Caco-2 (cell line): ENCODE data around the gene BABAM1. TPM values are rescaled to one million over a fixed set of nuclear protein-coding genes. Genes with fewer than 3 reads are reported as not detected.
A peak's percentile ranks its signal among the peaks of the same experiment; 100 is the strongest.

Source experiments
- BruUV-seq: library from RNA; stranded (reverse); fragments of 400-500 nt; replicated peaks from 2 replicates; lab custom pipeline; 2021; lab: Mats Ljungman, UMichigan
- CTCF ChIA-PET: fragments of 300-600 bp; sonication (Branson Sonifier 250); formaldehyde crosslinking; loops from one replicate; lab custom pipeline; 2022; ENCODE audit warnings: antibody characterized with exemption; lab: Charles Lee
- POLR2A ChIA-PET: fragments of 300-600 bp; sonication (Branson Sonifier 250); formaldehyde crosslinking; loops from one replicate; lab custom pipeline; 2022; ENCODE audit warnings: antibody characterized with exemption; lab: Charles Lee
- DNase-seq, 2 experiments: peaks; one replicate each; pipeline versions ENCODE4 v3.0.0 to v3.0.0-alpha.2; 2020 to 2022
- H3K27me3 ChIP-seq: replicated peaks from 2 replicates; pipeline ENCODE4 v1.6.0; 2011; ENCODE audit warnings: low read length; ENCODE audit not compliant: control insufficient read depth, insufficient read depth
- H3K36me3 ChIP-seq: 2 replicates; pipeline ENCODE4 v1.5.1; 2011; ENCODE audit warnings: low read length; ENCODE audit not compliant: control insufficient read depth, insufficient read depth
- H3K4me1 ChIP-seq: fragments of 250-450 bp; sonication (Bioruptor Pico); 2 replicates; pipeline ENCODE4 v1.5.1; 2020; ENCODE audit warnings: mild to moderate bottlenecking
- H3K4me3 ChIP-seq: 2 replicates; pipeline ENCODE4 v1.5.1; 2011; ENCODE audit warnings: low read depth, mild to moderate bottlenecking, control low read depth, low read length
- H3K9me3 ChIP-seq: fragments of 250-450 bp; sonication (Bioruptor Pico); 2 replicates; pipeline ENCODE4 v1.5.1; 2020; ENCODE audit warnings: mild to moderate bottlenecking, moderate library complexity
- H3K27ac Mint-ChIP-seq: one replicate; pipeline ENCODE4 v1.8.0; 2022; ENCODE audit warnings: mixed read lengths; ENCODE audit not compliant: unreplicated experiment
- H3K27me3 Mint-ChIP-seq: one replicate; pipeline ENCODE4 v1.8.0; 2022; ENCODE audit warnings: mixed read lengths; ENCODE audit not compliant: insufficient read depth, unreplicated experiment
- H3K36me3 Mint-ChIP-seq: one replicate; pipeline ENCODE4 v1.8.0; 2022; ENCODE audit warnings: mild to moderate bottlenecking, mixed read lengths; ENCODE audit not compliant: insufficient read depth, unreplicated experiment
- H3K4me1 Mint-ChIP-seq: one replicate; pipeline ENCODE4 v1.8.0; 2022; ENCODE audit warnings: low read depth, mixed read lengths; ENCODE audit not compliant: unreplicated experiment
- H3K4me3 Mint-ChIP-seq: one replicate; pipeline ENCODE4 v1.8.0; 2022; ENCODE audit warnings: mild to moderate bottlenecking, moderate library complexity, mixed read lengths; ENCODE audit not compliant: unreplicated experiment
- H3K9me3 Mint-ChIP-seq: one replicate; pipeline ENCODE4 v1.8.0; 2022; ENCODE audit warnings: mixed read lengths; ENCODE audit not compliant: unreplicated experiment
- intact Hi-C: fragments of 100-400 bp; cut with micrococcal nuclease; formaldehyde crosslinking; loops from one replicate; pipeline ENCODE4 v1.10.0; 2022; ENCODE audit not compliant: unreplicated experiment
- total RNA-seq: library from RNA; stranded (reverse); gene quantifications from 2 replicates; pipeline ENCODE4 v1.2.3, GENCODE V29; 2022
- TF ChIP-seq, protein P1 (sequence below), 2 experiments: fragments of 200-600 bp in 1 of 2; IDR thresholded peaks; 1 replicate in 1 of 2; 2 replicates in 1 of 2; pipeline versions ENCODE4 v1.5.1 to v1.8.0; 2011 to 2022; ENCODE audit warnings: antibody characterized with exemption in 1 of 2, control low read depth in 1 of 2, inconsistent platforms in 1 of 2, low read depth in 1 of 2, low read length in 1 of 2, mild to moderate bottlenecking in 1 of 2, moderate library complexity in 1 of 2; ENCODE audit not compliant: insufficient read depth in 1 of 2, severe bottlenecking in 1 of 2, unreplicated experiment in 1 of 2

Gene BABAM1
- total RNA-seq, 1 experiment from 2014 or later: 91.7 TPM

DNA sequence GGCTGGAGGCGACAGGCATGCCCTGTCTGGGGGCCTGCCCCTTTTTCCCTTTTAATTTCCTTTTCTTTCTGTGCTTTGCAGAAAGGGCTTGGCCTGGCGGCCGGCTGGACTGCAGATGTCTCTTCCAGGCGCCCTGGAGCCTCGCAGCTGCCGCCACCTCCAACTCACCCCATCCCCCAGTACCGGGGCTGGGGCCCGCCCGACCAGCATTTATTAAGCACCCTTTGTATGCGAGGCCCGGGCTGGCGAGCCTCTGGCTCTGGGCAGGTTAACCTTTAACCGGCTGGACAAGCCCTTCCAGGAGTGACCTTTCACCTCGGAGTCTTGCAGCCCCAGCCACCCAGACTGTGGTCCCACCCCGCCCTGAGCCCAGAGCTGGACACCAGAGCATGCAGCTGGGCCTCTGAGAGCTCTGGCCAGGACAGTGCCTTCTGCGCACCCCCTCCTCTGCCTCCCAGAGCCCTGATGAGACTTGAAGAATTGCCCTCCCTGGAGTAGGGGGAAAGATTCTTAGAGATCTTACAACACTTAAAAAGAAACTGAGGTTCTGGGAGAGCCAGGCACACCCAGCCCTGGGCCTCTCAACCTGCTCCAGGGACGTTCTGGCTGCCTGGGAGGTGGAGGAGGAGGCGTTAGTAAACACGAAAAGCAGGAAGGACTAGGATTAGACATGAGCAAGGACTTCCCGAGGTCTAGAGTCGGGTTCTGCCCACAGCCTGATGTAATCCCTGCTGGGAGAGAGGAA lies 20.4 kb upstream of the BABAM1 start:
- Histone ChIP-seq H3K9me3 (no peaks in the 10 kb centered on the region), H3K4me3 (peak overlapping the region; percentile 31), H3K36me3 (no peaks in the 10 kb centered on the region), H3K4me1 (peaks cover 49% of the 10 kb centered on the region), H3K27me3 (no peaks in the 10 kb centered on the region)
- peak; percentile 91 to 94 for DNase-seq
- POLR2A ChIA-PET: interaction anchor here (0.6 to 1.9 kb wide), 4 partner anchors 20 to 58 kb away, joined by 3 to 15 read pairs (median 6); partner anchors contain the start of genes BABAM1 and OCEL1
- intact Hi-C loops: loop anchor here (1.0 to 5.0 kb wide), 3 partner anchors 14 to 35 kb away; partner anchors contain the start of genes ANKLE1 and OCEL1
- Mint-ChIP-seq H3K9me3 (no peaks in the 10 kb centered on the region), H3K36me3 (peaks cover 41% of the 10 kb centered on the region), H3K27me3 (no peaks in the 10 kb centered on the region), H3K27ac (peak overlapping the region; percentile 92), H3K4me3 (peak overlapping the region; percentile 94), H3K4me1 (peaks cover 23% of the 10 kb centered on the region)
- BruUV-seq: no TSS peak
- CTCF ChIA-PET: interaction anchor here (0.5 to 1.0 kb wide), 6 partner anchors 8 to 220 kb away, joined by 3 to 4 read pairs (median 3); partner anchors contain the start of genes ANKLE1 and USE1
- TF ChIP-seq, protein P1, sequence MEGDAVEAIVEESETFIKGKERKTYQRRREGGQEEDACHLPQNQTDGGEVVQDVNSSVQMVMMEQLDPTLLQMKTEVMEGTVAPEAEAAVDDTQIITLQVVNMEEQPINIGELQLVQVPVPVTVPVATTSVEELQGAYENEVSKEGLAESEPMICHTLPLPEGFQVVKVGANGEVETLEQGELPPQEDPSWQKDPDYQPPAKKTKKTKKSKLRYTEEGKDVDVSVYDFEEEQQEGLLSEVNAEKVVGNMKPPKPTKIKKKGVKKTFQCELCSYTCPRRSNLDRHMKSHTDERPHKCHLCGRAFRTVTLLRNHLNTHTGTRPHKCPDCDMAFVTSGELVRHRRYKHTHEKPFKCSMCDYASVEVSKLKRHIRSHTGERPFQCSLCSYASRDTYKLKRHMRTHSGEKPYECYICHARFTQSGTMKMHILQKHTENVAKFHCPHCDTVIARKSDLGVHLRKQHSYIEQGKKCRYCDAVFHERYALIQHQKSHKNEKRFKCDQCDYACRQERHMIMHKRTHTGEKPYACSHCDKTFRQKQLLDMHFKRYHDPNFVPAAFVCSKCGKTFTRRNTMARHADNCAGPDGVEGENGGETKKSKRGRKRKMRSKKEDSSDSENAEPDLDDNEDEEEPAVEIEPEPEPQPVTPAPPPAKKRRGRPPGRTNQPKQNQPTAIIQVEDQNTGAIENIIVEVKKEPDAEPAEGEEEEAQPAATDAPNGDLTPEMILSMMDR (IDR thresholded peaks at IDR 0.05; ENCODE audit: insufficient read depth in 1 of 2, low read depth in 1 of 2, low read length in 1 of 2, severe bottlenecking in 1 of 2, unreplicated experiment in 1 of 2): no peak

DNA sequence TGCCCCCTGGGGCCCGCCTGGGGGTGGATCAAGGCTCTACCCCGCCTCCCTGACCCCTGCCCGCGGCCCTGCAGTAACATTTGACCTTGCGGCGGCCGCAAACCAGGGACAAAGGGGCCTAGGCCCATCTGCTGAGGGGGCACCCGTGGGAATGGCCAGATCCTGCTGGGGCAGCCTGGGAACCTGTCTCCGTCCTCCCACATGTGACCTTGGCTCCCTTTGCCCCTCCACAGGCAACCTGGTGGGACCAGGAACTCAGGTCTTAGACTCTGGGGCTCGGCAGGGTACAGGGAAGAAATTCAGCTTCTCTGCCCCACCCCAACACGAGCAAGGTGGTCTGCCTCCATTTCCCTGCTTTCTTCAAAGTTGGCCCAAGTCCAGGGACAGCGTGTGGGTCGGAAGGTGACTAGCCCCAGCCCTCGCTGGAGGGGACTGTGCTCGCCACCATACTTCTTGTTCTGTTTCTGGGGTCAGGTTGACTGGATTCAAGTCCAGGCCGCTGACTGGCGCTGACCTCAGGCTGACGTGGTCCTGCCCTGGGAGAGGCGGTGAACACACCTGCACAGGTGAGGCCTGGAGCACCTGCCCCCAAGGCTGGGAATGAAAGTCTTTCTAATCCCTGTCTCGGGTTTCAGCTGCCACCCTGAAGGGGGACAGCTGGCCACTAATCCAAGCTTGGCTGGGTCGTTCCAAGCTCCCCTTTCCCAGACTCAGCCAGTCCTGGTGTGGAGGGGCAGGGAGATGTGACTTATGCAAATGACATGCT lies 19.0 kb upstream of the BABAM1 start:
- H3K4me1 Mint-ChIP-seq: peaks cover 17% of the 10 kb centered on the region
- no peaks in the 10 kb centered on the region for H3K9me3 ChIP-seq
- peak overlapping the region; percentile 94 for H3K4me3 Mint-ChIP-seq
- H3K36me3 Mint-ChIP-seq: peaks cover 33% of the 10 kb centered on the region
- H3K4me3 ChIP-seq: no peak overlapping the region
- ChIA-PET CTCF (no interaction called here), POLR2A (interaction anchor here (1.7 kb wide), 1 partner anchor 19 kb away, joined by 4 read pairs; no protein-coding TSS in a partner anchor)
- no peaks in the 10 kb centered on the region for H3K36me3 ChIP-seq
- no peaks in the 10 kb centered on the region for H3K27me3 Mint-ChIP-seq
- peaks cover 37% of the 10 kb centered on the region for H3K4me1 ChIP-seq
- no TSS peak for BruUV-seq
- intact Hi-C loops: loop anchor here (5.0 kb wide), 1 partner anchor 34 kb away; the partner anchor contains the start of gene ANKLE1
- peak overlapping the region; percentile 92 for H3K27ac Mint-ChIP-seq
- TF ChIP-seq, protein P1 (IDR thresholded peaks at IDR 0.05; ENCODE audit: insufficient read depth in 1 of 2, low read depth in 1 of 2, low read length in 1 of 2, severe bottlenecking in 1 of 2, unreplicated experiment in 1 of 2): no peak
- no peaks in the 10 kb centered on the region for H3K9me3 Mint-ChIP-seq
- peak; percentile 66 to 81 for DNase-seq
- H3K27me3 ChIP-seq: no peaks in the 10 kb centered on the region
